Right ventricle myocardium inferior (tissue), 1 donor: Measurements from ENCODE around the gene PLEKHA6. TPM values are rescaled to one million over a fixed set of nuclear protein-coding genes. Genes with fewer than 3 reads are reported as not detected.

ENCODE experiments used
- ATAC-seq: fragments of 200-7000 bp; cut with Tn5 transposase; one replicate; pipeline ENCODE4 v1.9.1; 2020; ENCODE audit warnings: mild to moderate bottlenecking, moderate library complexity
- DNase-seq: peaks from one replicate; pipeline ENCODE4 v3.0.0; 2021; ENCODE audit errors: missing footprints
- intact Hi-C: fragments of 100-400 bp; cut with DNase I; formaldehyde crosslinking; loops from one replicate; pipeline ENCODE4 v1.11.0; 2022
- total RNA-seq: library from RNA; stranded (reverse); fragmentation: NEBNext Ultra II Directional; extraction: Animal tissue kit (Norgen Biotek cat#: 25700); gene quantifications from one replicate; pipeline ENCODE4 v1.2.1, GENCODE V29; 2021
- donor health status: DM: no; HTN: yes; CAD: no; lungs with severe emphysema.

The PLEKHA6 gene
- total RNA-seq, 1 donor from 2014 or later: 18.7 TPM

- ATAC-seq (no peak), DNase-seq (no peak)
- intact Hi-C loops: no loop called here
Observed at GRCh38 chr1:204296431-204296988, 63.2 kb downstream of the PLEKHA6 start.

GRCh38 chr1:204295671-204296070 lies 64.1 kb downstream of the PLEKHA6 start:
- no peak for ATAC-seq

GRCh38 chr1:204294357-204294756 lies 65.4 kb downstream of the PLEKHA6 start:
- DNase-seq: no peak

More at GRCh38 chr1:204295671-204296070, 64.1 kb downstream of the PLEKHA6 start:
- intact Hi-C loops: no loop called here
- DNase-seq: no peak

GRCh38 chr1:204293605-204294337 lies 66.0 kb downstream of the PLEKHA6 start:
- DNase-seq: no peak

More at GRCh38 chr1:204294357-204294756, 65.4 kb downstream of the PLEKHA6 start:
- intact Hi-C loops: no loop called here
- ATAC-seq: peak; percentile 79

GRCh38 chr1:204292740-204293139 lies 67.0 kb downstream of the PLEKHA6 start:
- ATAC-seq (peak; percentile 24), DNase-seq (no peak)
- intact Hi-C loops: no loop called here

More at GRCh38 chr1:204293605-204294337, 66.0 kb downstream of the PLEKHA6 start:
- ATAC-seq: peak; percentile 79
- intact Hi-C loops: no loop called here

- no peak for DNase-seq
- intact Hi-C loops: no loop called here
- no peak for ATAC-seq
Observed at GRCh38 chr1:204289280-204289679, 70.4 kb downstream of the PLEKHA6 start.

- intact Hi-C loops: no loop called here
- DNase-seq (peak; percentile 83), ATAC-seq (peak; percentile 30)
Observed at GRCh38 chr1:204288021-204288588, 71.6 kb downstream of the PLEKHA6 start.

GRCh38 chr1:204287466-204287891 lies 72.2 kb downstream of the PLEKHA6 start:
- ATAC-seq: no peak
- no peak for DNase-seq
- intact Hi-C loops: no loop called here

GRCh38 chr1:204286831-204287421 lies 72.8 kb downstream of the PLEKHA6 start:
- peak; percentile 29 for ATAC-seq
- intact Hi-C loops: no loop called here
- no peak for DNase-seq

GRCh38 chr1:204286315-204286714 lies 73.4 kb downstream of the PLEKHA6 start:
- DNase-seq (no peak), ATAC-seq (no peak)
- intact Hi-C loops: no loop called here

GRCh38 chr1:204285436-204286305 lies 74.1 kb downstream of the PLEKHA6 start:
- DNase-seq (no peak), ATAC-seq (peak; percentile 9)
- intact Hi-C loops: no loop called here

GRCh38 chr1:204284929-204285328 lies 74.8 kb downstream of the PLEKHA6 start:
- ATAC-seq (peak; percentile 40), DNase-seq (no peak)
- intact Hi-C loops: no loop called here

GRCh38 chr1:204283711-204284651 lies 75.7 kb downstream of the PLEKHA6 start:
- intact Hi-C loops: no loop called here
- DNase-seq (no peak), ATAC-seq (peak; percentile 56)

- DNase-seq: no peak
- ATAC-seq: no peak
- intact Hi-C loops: no loop called here
Observed at GRCh38 chr1:204282761-204283221, 76.9 kb downstream of the PLEKHA6 start.

- no peak for ATAC-seq
- intact Hi-C loops: no loop called here
Observed at GRCh38 chr1:204280099-204280961, 79.4 kb downstream of the PLEKHA6 start.

GRCh38 chr1:204278958-204279357 lies 80.8 kb downstream of the PLEKHA6 start:
- DNase-seq (no peak), ATAC-seq (no peak)
- intact Hi-C loops: no loop called here

More at GRCh38 chr1:204280099-204280961, 79.4 kb downstream of the PLEKHA6 start:
- no peak for DNase-seq

GRCh38 chr1:204278251-204278650 lies 81.5 kb downstream of the PLEKHA6 start:
- no peak for ATAC-seq
- intact Hi-C loops: no loop called here
- no peak for DNase-seq
